Epithelial cell of proximal tubule (primary cell): Measurements from ENCODE around the gene FAM3B. TPM values are rescaled to one million over a fixed set of nuclear protein-coding genes. Genes with fewer than 3 reads are reported as not detected.

Source experiments
- DNase-seq: peaks from one replicate; pipeline ENCODE4 v3.0.0-alpha.2; 2011; ENCODE audit warnings: low read depth
- H3K4me3 ChIP-seq: 2 replicates; pipeline ENCODE4 v1.5.1; 2011; ENCODE audit warnings: low read depth, mild to moderate bottlenecking, low read length
- CTCF ChIP-seq: conservative IDR thresholded peaks from 2 replicates; pipeline ENCODE4 v1.5.1; 2012; ENCODE audit warnings: low read depth, mild to moderate bottlenecking, low read length
- total RNA-seq: library from RNA; depleted of rRNA; stranded (reverse); fragments of >200 nt; gene quantifications from 2 replicates; pipeline ENCODE4 v1.2.3, GENCODE V29; 2015

FAM3B gene
- total RNA-seq, 1 donor from 2014 or later, result 0.35 TPM

DNA sequence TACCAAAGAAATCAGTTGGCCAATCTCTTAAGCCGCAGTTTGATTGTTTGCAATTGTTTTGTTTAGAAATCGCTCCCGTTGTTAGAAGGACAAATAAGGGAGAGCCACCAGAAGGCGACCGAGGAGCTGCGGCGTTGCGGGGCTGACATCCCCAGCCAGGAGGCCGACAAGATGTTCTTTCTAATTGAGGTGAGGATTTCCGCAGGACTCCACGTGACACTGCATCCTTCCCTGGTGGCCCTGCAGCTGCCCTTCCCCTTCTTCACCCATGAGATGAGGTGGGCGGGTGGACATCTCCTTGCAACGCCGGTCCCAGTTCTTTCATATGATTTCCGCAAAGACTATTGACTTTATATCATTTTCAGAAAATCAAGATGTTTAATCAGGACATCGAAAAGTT lies 82.2 kb downstream of the FAM3B start:
- no peak for TF ChIP-seq CTCF
- DNase-seq, result no peak
- H3K4me3 ChIP-seq, result no peak overlapping the region

- no peak for DNase-seq
- TF ChIP-seq CTCF, result no peak
- no peak overlapping the region for H3K4me3 ChIP-seq
These were observed 82.7 kb downstream of the FAM3B start for GRCh38 chr21:41399246-41399800.

- no peak for TF ChIP-seq CTCF
- no peak for DNase-seq
These were observed 85.6 kb downstream of the FAM3B start for GRCh38 chr21:41402231-41402630.

GRCh38 chr21:41402796-41403195 lies 86.2 kb downstream of the FAM3B start:
- no peak for TF ChIP-seq CTCF
- DNase-seq, result no peak
- no peak overlapping the region for H3K4me3 ChIP-seq

More at GRCh38 chr21:41402231-41402630, 85.6 kb downstream of the FAM3B start:
- H3K4me3 ChIP-seq, result no peak overlapping the region

GRCh38 chr21:41403331-41403730 lies 86.7 kb downstream of the FAM3B start:
- no peak for DNase-seq
- H3K4me3 ChIP-seq, result no peak overlapping the region
- no peak for TF ChIP-seq CTCF

DNA sequence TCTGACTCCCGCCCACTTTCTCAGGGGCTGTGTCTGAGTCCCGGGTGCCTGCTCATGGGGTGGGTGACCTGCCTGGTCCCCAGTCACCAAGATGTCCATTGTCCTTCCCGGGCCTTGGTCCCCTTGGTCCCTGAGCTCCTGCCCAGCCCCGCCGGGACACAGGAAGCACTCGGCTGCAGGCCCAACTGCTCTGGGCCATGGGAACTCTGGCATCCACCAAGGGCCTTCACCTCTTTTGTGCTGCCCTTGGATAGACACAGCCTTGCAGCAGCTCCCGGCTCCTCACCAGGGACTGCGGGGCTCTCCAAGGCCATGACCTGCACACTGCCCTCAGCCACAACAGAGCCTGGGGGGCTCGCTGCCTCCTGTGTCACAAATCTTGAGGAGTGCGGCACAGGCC lies 87.4 kb downstream of the FAM3B start:
- TF ChIP-seq CTCF, result no peak
- no peak for DNase-seq
- H3K4me3 ChIP-seq, result no peak overlapping the region

DNA sequence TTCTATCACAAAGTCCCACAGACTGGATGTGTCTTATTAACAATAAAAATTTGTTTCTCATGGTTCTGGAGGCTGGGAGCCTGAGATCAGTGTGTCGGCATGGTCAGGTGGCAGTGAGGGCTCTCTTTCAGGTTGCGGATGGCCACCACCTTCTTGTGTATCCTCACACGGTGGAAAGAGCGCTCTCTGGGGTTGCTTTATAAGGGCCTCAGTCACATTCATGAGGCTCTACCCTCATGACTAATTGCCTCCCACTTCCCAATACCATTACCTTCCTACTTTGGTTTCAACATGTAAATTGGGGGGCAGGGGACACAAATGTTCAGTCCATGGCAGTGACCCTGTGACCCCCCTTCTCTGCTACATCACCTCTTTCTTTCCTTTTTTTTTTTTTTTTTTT lies 88.7 kb downstream of the FAM3B start:
- no peak for DNase-seq
- no peak overlapping the region for H3K4me3 ChIP-seq
- TF ChIP-seq CTCF, result no peak
